Stimulated activated CD8-positive, alpha-beta memory T cell treated with anti-CD3 and anti-CD28 coated beads, Interleukin-7, amount 100 ng/mL, for 1 hour (primary cell): ENCODE results near the gene RTP5.

Experiments
- DNase-seq, 2 donors: peaks; one replicate each; pipeline ENCODE4 v3.0.0-alpha.2; 2020; ENCODE audit warnings: low read depth in 2 of 2

RTP5 gene

GRCh38 chr2:241843321-241844065, 26.0 kb upstream of the RTP5 start:
- DNase-seq: no peak

DNA sequence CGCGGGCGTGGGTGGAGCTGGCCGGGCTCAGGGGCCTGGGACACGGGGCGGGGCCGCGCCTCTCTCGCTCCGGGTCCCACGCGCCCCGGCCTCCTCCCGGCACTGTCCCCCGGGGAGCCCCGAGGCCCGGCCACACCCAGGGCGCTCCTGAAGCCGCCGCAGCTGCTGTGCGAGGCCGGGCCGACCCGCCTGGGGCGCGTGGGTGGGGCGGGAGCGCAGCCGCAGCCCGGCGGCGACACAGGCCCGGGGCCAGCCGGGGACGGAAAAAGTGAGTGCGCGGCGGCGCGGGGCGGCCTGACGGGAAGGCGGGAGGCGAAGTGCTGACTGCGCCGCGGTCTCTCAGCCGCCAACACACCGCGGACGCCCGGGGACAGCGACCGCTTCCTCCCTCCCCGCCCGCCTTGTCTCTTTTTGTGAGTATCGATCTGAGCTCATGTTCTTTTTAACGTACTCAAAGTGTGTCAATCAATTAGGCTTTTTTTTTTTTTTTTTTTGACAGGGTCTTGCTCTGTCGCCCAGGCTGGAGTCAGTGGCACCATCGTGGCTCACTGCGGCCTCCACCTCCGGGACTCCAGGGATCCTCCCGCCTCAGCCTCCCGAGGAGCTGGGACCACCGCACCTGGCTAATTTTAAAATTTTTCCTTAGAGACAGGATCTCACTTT, 25.3 kb upstream of the RTP5 start:
- DNase-seq: peak; percentile 69 to 70

GRCh38 chr2:241844831-241845578, 24.5 kb upstream of the RTP5 start:
- no peak for DNase-seq

DNA sequence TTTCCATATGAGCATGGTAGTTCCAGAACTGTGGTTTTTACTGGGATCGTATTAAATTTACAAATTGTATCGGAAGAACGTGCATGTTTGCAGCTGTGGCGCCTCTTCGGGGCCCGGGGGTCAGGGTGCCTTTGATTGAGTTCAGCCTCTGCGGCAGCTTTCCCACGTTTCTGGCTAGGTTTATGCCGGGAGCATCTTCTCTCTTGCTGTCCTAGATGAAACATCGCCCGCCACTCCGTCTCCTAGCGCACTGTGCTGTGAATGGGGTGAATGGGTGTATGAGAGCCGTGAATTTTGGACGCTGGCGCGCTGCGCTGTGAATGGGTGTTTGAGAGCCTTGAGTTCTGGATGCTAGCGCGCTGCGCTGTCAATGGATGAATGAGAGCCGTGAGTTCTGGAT, 23.1 kb upstream of the RTP5 start:
- no peak for DNase-seq

DNA sequence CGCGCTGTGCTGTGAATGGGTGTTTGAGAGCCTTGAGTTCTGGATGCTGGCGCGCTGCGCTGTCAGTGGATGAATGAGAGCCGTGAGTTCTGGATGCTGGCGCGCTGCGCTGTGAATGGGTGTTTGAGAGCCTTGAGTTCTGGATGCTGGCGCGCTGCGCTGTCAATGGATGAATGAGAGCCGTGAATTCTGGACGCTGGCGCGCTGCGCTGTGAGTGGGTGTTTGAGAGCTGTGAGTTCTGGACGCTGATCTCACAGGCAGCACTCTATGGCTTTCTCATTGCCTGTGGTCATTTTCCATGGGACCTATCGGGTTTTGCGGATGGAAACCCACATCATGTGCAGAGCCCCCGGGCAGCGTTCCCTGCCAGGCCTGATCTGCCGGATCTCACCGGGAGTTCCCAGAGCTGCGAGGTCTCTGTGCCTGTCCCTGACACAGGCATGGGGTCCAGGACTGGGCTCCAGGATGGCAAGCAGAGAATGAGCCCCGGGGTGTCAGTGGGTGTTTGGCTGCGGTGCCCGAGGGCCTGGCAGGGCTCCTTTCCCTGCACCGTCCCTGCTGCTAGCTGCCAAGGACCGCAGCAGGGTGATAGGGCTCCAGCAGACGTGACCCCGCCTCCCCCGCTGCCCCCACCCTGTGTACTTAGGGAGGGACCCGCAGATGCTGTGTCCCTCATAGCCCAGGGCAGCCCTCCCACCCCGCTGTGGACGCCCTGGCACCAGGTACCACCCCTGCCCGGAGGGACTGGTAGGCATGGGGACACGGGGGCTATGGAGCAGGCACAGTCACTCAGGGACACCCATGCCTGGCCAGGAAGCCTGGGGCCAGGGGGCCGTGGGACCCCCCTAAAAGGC, 20.5 kb upstream of the RTP5 start:
- no peak for DNase-seq

GRCh38 chr2:241849616-241850543, 19.6 kb upstream of the RTP5 start:
- DNase-seq: no peak

DNA sequence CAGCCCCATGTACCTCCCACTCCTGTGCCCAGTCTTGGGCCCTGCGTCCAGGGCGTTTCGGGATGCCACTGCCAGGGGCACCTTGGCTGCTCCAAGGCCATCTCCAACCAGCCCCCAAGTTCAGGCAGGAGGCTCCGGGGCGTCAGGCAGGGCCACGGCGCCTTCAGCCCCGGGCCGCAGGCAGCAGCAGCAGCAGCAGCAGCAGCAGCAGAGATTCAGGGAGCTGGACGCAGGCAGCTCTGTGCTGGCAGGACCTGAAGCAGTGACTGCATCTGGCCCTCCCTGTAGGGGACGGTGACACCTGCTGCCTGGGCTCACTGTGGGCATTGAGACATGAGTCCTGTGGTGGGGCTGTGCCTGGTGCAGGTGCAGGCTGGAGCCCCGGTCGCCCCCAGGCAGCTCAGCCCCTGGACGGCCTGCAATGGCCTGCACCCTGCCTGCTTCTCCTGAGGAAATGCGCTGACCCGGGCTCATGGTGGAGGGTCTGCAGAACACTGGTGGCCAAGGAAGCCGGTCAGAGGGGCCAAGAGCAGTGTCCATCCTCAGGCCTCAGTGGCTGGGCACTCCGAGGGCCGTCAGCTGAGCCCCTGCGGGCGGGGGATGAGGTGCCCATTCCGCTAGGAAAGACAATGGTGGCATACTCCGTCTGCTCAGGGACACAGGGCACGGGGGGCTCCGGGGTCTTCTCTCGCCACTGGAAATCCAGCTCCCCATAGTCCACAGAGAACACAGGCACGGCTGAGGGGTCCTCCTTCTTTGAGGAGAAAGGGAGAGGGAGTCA, 18.8 kb upstream of the RTP5 start:
- DNase-seq: no peak

- DNase-seq: no peak
Observed at GRCh38 chr2:241851325-241852115, 18.0 kb upstream of the RTP5 start.

GRCh38 chr2:241852116-241852980, 17.2 kb upstream of the RTP5 start:
- DNase-seq: no peak

DNA sequence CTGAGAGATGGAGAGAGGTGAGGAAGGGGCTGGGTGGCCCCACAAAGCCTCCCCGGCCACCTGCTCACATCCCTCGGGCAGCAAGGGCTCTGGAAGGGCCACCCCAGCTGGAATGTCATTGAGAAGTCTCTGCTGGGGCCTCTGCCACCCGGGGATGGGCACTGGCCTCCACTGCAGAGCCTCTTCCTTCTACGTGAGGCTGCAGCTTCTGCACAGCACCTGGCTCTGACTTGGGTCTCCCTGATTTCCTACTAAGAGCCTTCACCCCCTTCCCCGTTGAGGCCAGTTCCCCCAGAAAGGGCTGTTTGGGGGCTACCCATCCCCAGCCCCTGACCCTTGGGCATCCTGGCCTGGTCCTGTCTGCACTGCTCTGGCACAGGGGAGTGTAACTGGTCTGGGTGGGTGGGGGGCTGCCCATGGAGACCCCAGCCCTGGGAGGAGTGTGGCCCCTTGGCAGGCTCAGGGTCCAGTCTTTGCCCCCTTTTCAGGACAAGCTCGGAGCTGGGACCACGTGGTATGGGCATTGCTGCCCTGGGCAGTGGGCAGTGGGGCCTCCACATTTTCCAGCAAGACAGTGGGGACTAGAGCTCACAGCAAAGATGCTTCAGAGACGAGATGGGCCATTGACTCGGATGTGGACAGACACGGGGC, 16.4 kb upstream of the RTP5 start:
- DNase-seq: no peak

GRCh38 chr2:241853651-241854341, 15.7 kb upstream of the RTP5 start:
- DNase-seq: no peak

- no peak for DNase-seq
Observed at GRCh38 chr2:241854342-241855244, 14.9 kb upstream of the RTP5 start.

- DNase-seq: no peak
Observed at GRCh38 chr2:241855245-241855887, 14.2 kb upstream of the RTP5 start.

- DNase-seq: no peak
Observed at GRCh38 chr2:241855888-241856422, 13.6 kb upstream of the RTP5 start.

GRCh38 chr2:241857041-241857541, 12.4 kb upstream of the RTP5 start:
- DNase-seq: no peak
